HEK293 (cell line): Measurements from ENCODE around the gene CATSPERZ.
"Not testable (repeated sequence)": the region's sequence is repeated elsewhere in the genome, so short reads cannot be mapped to it uniquely, and the experiment has no call there.

Source experiments
- CTCF ChIA-PET: fragments of 350-600 bp; formaldehyde crosslinking; extraction: SDS; loops from one replicate; lab custom pipeline; 2021; ENCODE audit warnings: antibody characterized with exemption; lab: Yijun Ruan, JAX
- POLR2A ChIA-PET: fragments of 300-600 bp; formaldehyde crosslinking; extraction: SDS; loops from one replicate; lab custom pipeline; 2020; ENCODE audit warnings: antibody characterized with exemption, inconsistent platforms; lab: Yijun Ruan, JAX
- H3K27ac ChIP-seq: fragments of 200-500 bp; sonication (Bioruptor generic); 2 replicates; pipeline ENCODE4 v1.5.1; 2014; ENCODE audit warnings: low read depth, low read length, control low read depth, inconsistent platforms; ENCODE audit errors: extremely low read depth
- H3K36me3 ChIP-seq, 2 experiments: fragments of 200-500 bp in 1 of 2; sonication (Bioruptor generic) in 1 of 2; 1 replicate in 1 of 2; 2 replicates in 1 of 2; pipeline ENCODE4 v1.5.1; 2014 to 2017; ENCODE audit warnings: inconsistent platforms in 2 of 2, low read length in 2 of 2; ENCODE audit not compliant: control insufficient read depth in 2 of 2, insufficient read depth in 1 of 2
- H3K4me1 ChIP-seq: fragments of 200-500 bp; sonication (Bioruptor generic); 2 replicates; pipeline ENCODE4 v1.5.1; 2014; ENCODE audit warnings: mild to moderate bottlenecking, low read length, inconsistent platforms; ENCODE audit not compliant: control insufficient read depth, insufficient read depth
- H3K4me3 ChIP-seq: 2 replicates; pipeline ENCODE4 v1.5.1; 2011; ENCODE audit warnings: low read depth, mild to moderate bottlenecking, control low read depth, low read length, moderate library complexity
- H3K9me3 ChIP-seq: fragments of 200-500 bp; sonication (Bioruptor generic); 2 replicates; pipeline ENCODE4 v1.5.1; 2014; ENCODE audit warnings: low read depth, low read length, inconsistent platforms; ENCODE audit not compliant: control insufficient read depth, insufficient read depth
- BCL11A ChIP-seq: fragments of 450-650 bp; formaldehyde crosslinking; IDR thresholded peaks from 2 replicates; pipeline ENCODE4 v1.5.1; 2016; ENCODE audit warnings: low read depth, missing biosample characterization, missing genetic modification characterization
- GFI1B ChIP-seq: fragments of 450-650 bp; formaldehyde crosslinking; IDR thresholded peaks from 2 replicates; pipeline ENCODE4 v1.5.1; 2016; ENCODE audit warnings: missing biosample characterization, missing genetic modification characterization
- KLF1 ChIP-seq: fragments of 450-650 bp; formaldehyde crosslinking; IDR thresholded peaks from 2 replicates; pipeline ENCODE4 v1.5.1; 2016; ENCODE audit warnings: missing biosample characterization, missing genetic modification characterization
- KLF9 ChIP-seq: fragments of 450-650 bp; formaldehyde crosslinking; IDR thresholded peaks from 2 replicates; pipeline ENCODE4 v1.5.1; 2016; ENCODE audit warnings: missing biosample characterization, missing genetic modification characterization, low read depth
- SETDB1 ChIP-seq: IDR thresholded peaks from one replicate; pipeline ENCODE4 v1.6.1; 2017; ENCODE audit warnings: mild to moderate bottlenecking, low read length, moderate library complexity, mixed read lengths; ENCODE audit not compliant: insufficient read length
- SP3 ChIP-seq: fragments of 450-650 bp; formaldehyde crosslinking; IDR thresholded peaks from 2 replicates; pipeline ENCODE4 v1.5.1; 2016; ENCODE audit warnings: missing biosample characterization, missing genetic modification characterization
- ZBTB7A ChIP-seq: fragments of 450-650 bp; formaldehyde crosslinking; IDR thresholded peaks from 2 replicates; pipeline ENCODE4 v1.5.1; 2016; ENCODE audit warnings: low read depth, missing biosample characterization, missing genetic modification characterization
- ZFP37 ChIP-seq: fragments of 450-650 bp; formaldehyde crosslinking; IDR thresholded peaks from 2 replicates; pipeline ENCODE4 v1.5.1; 2016; ENCODE audit warnings: missing biosample characterization, missing genetic modification characterization
- ZIC2 ChIP-seq: fragments of 450-650 bp; formaldehyde crosslinking; IDR thresholded peaks from 2 replicates; pipeline ENCODE4 v1.5.1; 2016; ENCODE audit warnings: missing biosample characterization, missing genetic modification characterization
- ZNF175 ChIP-seq: fragments of 450-650 bp; formaldehyde crosslinking; IDR thresholded peaks from 2 replicates; pipeline ENCODE4 v1.5.1; 2016; ENCODE audit warnings: missing biosample characterization, missing genetic modification characterization
- ZNF221 ChIP-seq: fragments of 450-650 bp; formaldehyde crosslinking; IDR thresholded peaks from 2 replicates; pipeline ENCODE4 v1.5.1; 2017; ENCODE audit warnings: missing biosample characterization, missing genetic modification characterization, borderline replicate concordance
- ZNF239 ChIP-seq: fragments of 450-650 bp; formaldehyde crosslinking; IDR thresholded peaks from 2 replicates; pipeline ENCODE4 v1.5.1; 2016; ENCODE audit warnings: missing biosample characterization, missing genetic modification characterization
- ZNF335 ChIP-seq: fragments of 450-650 bp; formaldehyde crosslinking; conservative IDR thresholded peaks from 2 replicates; pipeline ENCODE4 v1.5.1; 2016; ENCODE audit warnings: missing biosample characterization, missing genetic modification characterization
- ZNF341 ChIP-seq: fragments of 450-650 bp; formaldehyde crosslinking; IDR thresholded peaks from 2 replicates; pipeline ENCODE4; 2016; ENCODE audit warnings: low read depth, missing biosample characterization, missing genetic modification characterization
- ZNF366 ChIP-seq: fragments of 450-650 bp; formaldehyde crosslinking; conservative IDR thresholded peaks from 2 replicates; pipeline ENCODE4 v1.5.1; 2016; ENCODE audit warnings: missing biosample characterization, missing genetic modification characterization
- ZNF510 ChIP-seq: fragments of 450-650 bp; formaldehyde crosslinking; IDR thresholded peaks from 2 replicates; pipeline ENCODE4 v1.5.1; 2018; ENCODE audit warnings: mild to moderate bottlenecking, missing genetic modification characterization, missing biosample characterization; ENCODE audit not compliant: insufficient replicate concordance
- ZNF747 ChIP-seq: fragments of 450-650 bp; formaldehyde crosslinking; IDR thresholded peaks from 2 replicates; pipeline ENCODE4 v1.5.1; 2016; ENCODE audit warnings: missing biosample characterization, missing genetic modification characterization
- ZNF768 ChIP-seq: fragments of 450-650 bp; formaldehyde crosslinking; IDR thresholded peaks from 2 replicates; pipeline ENCODE4 v1.5.1; 2018; ENCODE audit warnings: missing biosample characterization, mild to moderate bottlenecking, missing genetic modification characterization
- TF ChIP-seq, protein P1 (sequence below): fragments of 450-650 bp; formaldehyde crosslinking; IDR thresholded peaks from 2 replicates; pipeline ENCODE4 v1.5.1; 2016; ENCODE audit warnings: missing biosample characterization, missing genetic modification characterization
- TF ChIP-seq, protein P2 (sequence below): fragments of 450-650 bp; formaldehyde crosslinking; IDR thresholded peaks from 2 replicates; pipeline ENCODE4 v1.5.1; 2016; ENCODE audit warnings: missing biosample characterization, missing genetic modification characterization
- TF ChIP-seq, protein P3 (sequence below): fragments of 450-650 bp; formaldehyde crosslinking; IDR thresholded peaks from 2 replicates; pipeline ENCODE4 v1.5.1; 2016; ENCODE audit warnings: missing biosample characterization, missing genetic modification characterization
- TF ChIP-seq, protein P4 (sequence below): sonication (generic); formaldehyde crosslinking; IDR thresholded peaks from 2 replicates; pipeline ENCODE4 v1.8.1; 2022; ENCODE audit warnings: mild to moderate bottlenecking, moderate library complexity, missing genetic modification reagents

The CATSPERZ gene

DNA sequence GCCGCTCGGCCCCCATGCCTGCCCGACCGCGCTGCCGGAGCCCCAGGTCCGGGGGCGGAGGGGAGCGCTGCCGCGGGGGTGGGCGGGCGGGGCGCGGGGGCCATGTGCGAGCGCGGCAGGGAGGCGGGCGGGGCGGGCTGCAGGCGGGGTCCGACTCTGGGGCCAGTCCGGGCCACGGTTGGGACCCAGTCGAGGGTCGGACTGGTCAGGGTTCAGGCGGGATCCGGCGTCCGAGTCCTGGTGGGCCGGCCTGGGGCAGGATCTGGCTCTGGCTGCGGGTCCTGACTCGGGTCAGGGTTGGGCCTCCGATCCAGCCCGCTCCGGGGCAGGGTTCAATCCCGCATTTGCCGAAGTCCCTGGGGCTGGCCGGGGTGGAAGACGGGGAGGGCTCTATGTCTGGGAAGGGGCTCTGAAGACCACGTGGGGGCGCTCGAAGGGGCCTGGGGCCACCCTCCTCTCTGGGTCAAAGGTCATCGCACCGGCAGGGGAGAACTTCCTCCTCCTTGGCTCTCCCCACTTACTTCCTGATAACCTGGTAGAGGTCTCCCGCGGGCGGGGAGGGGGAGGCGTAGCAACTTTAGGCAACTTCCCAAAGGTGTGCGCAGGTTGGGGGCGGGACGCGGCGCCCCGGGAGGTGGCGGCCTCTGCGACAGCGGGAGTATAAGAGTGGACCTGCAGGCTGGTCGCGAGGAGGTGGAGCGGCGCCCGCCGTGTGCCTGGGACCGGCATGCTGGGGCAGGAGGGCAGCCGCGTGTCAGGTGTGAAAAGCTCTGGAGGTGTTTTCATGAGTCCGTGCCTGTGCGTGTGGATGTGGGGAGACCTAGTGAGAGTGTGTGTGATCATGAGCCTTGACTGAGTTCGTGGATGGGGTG, 5.8 kb downstream of the CATSPERZ start (continued):
- TF ChIP-seq KLF1 (tag by site-specific recombination) (no peak), SETDB1 (no peak), KLF9 (tag by site-specific recombination) (peak; percentile 34; the same call in 1 of the 2 replicates), ZNF221 (no peak), ZBTB7A (tag by site-specific recombination) (no peak), ZNF510 (tag by site-specific recombination) (no peak), ZNF366 (0 out of 2 replicates have a peak, but pooled peaks have one; percentile 9), BCL11A (peak; percentile 71), SP3 (peak; percentile 72), ZNF335 (peak; percentile 70), ZNF747 (no peak)
- TF ChIP-seq, protein P1, sequence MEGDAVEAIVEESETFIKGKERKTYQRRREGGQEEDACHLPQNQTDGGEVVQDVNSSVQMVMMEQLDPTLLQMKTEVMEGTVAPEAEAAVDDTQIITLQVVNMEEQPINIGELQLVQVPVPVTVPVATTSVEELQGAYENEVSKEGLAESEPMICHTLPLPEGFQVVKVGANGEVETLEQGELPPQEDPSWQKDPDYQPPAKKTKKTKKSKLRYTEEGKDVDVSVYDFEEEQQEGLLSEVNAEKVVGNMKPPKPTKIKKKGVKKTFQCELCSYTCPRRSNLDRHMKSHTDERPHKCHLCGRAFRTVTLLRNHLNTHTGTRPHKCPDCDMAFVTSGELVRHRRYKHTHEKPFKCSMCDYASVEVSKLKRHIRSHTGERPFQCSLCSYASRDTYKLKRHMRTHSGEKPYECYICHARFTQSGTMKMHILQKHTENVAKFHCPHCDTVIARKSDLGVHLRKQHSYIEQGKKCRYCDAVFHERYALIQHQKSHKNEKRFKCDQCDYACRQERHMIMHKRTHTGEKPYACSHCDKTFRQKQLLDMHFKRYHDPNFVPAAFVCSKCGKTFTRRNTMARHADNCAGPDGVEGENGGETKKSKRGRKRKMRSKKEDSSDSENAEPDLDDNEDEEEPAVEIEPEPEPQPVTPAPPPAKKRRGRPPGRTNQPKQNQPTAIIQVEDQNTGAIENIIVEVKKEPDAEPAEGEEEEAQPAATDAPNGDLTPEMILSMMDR (tag by site-specific recombination): peak; percentile 64
- TF ChIP-seq, protein P2, sequence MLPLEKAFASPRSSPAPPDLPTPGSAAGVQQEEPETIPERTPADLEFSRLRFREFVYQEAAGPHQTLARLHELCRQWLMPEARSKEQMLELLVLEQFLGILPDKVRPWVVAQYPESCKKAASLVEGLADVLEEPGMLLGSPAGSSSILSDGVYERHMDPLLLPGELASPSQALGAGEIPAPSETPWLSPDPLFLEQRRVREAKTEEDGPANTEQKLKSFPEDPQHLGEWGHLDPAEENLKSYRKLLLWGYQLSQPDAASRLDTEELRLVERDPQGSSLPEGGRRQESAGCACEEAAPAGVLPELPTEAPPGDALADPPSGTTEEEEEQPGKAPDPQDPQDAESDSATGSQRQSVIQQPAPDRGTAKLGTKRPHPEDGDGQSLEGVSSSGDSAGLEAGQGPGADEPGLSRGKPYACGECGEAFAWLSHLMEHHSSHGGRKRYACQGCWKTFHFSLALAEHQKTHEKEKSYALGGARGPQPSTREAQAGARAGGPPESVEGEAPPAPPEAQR (tag by site-specific recombination): no peak

DNA sequence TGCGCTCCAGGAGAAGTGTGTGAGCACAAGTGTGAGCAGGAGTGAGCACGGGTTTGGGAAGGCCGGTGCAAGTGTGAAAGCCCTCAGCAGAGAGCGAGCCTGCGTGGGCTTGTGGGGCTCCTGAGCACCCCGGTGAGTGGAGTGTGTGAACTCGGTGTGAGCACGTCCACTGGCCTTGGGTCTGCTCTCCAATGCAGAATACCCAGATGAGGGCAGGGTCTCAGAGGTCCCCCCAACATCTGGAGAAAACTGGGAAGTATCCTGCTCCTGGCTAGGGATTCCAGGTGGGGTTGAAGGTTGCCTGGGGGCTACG, 6.4 kb downstream of the CATSPERZ start:
- ChIA-PET POLR2A (interaction anchor here (3.5 kb wide), 1 partner anchor 11 kb away, joined by 43 read pairs; the partner anchor contains the start of genes PRDX5 and TRMT112), CTCF (interaction anchor here (0.6 to 0.8 kb wide), 3 partner anchors 49 to 301 kb away, joined by 3 to 7 read pairs (median 3); no protein-coding TSS in a partner anchor)
- no peak for TF ChIP-seq GFI1B (tag by site-specific recombination)
- TF ChIP-seq, protein P3, sequence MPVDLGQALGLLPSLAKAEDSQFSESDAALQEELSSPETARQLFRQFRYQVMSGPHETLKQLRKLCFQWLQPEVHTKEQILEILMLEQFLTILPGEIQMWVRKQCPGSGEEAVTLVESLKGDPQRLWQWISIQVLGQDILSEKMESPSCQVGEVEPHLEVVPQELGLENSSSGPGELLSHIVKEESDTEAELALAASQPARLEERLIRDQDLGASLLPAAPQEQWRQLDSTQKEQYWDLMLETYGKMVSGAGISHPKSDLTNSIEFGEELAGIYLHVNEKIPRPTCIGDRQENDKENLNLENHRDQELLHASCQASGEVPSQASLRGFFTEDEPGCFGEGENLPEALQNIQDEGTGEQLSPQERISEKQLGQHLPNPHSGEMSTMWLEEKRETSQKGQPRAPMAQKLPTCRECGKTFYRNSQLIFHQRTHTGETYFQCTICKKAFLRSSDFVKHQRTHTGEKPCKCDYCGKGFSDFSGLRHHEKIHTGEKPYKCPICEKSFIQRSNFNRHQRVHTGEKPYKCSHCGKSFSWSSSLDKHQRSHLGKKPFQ: peak; percentile 99

DNA sequence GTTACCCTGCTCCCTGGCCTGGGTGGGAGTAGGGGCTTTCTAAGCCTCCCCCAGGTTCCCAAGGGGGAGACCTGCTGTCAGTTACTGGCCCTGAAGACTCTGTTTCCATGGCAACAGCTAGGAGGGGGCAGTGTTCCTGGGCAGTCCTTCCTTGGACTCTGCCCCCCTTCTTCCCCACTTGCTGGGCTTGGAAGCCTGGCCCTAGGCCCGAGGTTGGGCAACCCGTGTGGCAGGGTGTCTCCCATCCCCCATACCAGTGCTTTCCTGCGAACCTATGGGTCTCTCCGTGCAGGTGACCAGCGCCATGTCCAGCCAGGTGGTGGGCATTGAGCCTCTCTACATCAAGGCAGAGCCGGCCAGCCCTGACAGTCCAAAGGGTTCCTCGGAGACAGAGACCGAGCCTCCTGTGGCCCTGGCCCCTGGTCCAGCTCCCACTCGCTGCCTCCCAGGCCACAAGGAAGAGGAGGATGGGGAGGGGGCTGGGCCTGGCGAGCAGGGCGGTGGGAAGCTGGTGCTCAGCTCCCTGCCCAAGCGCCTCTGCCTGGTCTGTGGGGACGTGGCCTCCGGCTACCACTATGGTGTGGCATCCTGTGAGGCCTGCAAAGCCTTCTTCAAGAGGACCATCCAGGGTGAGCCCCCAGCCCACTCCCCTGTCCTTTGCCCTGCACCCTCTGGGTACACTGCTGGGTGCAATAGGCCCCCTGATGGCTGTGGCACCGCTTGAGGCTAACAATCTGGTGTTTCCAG, 6.9 kb downstream of the CATSPERZ start:
- CTCF ChIA-PET: interaction anchor here (0.6 to 1.6 kb wide), 7 partner anchors 48 to 459 kb away, joined by 3 to 9 read pairs (median 3); no protein-coding TSS in a partner anchor
- H3K36me3 ChIP-seq: peaks cover 0 to 5% of the 10 kb centered on the region in 2 experiments; a peak in 1 of 3 replicates
- H3K9me3 ChIP-seq: no peaks in the 10 kb centered on the region
- peak overlapping the region; percentile 62; the same call in 1 of the 2 replicates for H3K4me3 ChIP-seq
- POLR2A ChIA-PET: interaction anchor here (3.5 kb wide), 1 partner anchor 11 kb away, joined by 43 read pairs; the partner anchor contains the start of genes PRDX5 and TRMT112
- TF ChIP-seq ZNF768 (tag by site-specific recombination) (no peak), ZFP37 (tag by site-specific recombination) (no peak), ZNF341 (tag by site-specific recombination) (0 out of 2 replicates have a peak, but pooled peaks have one; percentile 27), ZNF239 (tag by site-specific recombination) (no peak), ZIC2 (tag by site-specific recombination) (peak; percentile 52), ZNF175 (tag by site-specific recombination) (no peak), ZNF747 (no peak)
- TF ChIP-seq, protein P4, sequence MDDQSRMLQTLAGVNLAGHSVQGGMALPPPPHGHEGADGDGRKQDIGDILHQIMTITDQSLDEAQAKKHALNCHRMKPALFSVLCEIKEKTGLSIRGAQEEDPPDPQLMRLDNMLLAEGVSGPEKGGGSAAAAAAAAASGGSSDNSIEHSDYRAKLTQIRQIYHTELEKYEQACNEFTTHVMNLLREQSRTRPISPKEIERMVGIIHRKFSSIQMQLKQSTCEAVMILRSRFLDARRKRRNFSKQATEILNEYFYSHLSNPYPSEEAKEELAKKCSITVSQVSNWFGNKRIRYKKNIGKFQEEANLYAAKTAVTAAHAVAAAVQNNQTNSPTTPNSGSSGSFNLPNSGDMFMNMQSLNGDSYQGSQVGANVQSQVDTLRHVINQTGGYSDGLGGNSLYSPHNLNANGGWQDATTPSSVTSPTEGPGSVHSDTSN: no peak
- no peak overlapping the region for H3K27ac ChIP-seq
- no peaks in the 10 kb centered on the region for H3K4me1 ChIP-seq

More for the DNA sequence above, 6.4 kb downstream of the CATSPERZ start:
- H3K27ac ChIP-seq: peak overlapping the region; percentile 59; the same call in 1 of the 2 replicates
- H3K4me3 ChIP-seq: peak overlapping the region; percentile 62
- no peaks in the 10 kb centered on the region for H3K9me3 ChIP-seq
- H3K36me3 ChIP-seq: peaks cover 0 to 5% of the 10 kb centered on the region in 2 experiments; a peak in 1 of 3 replicates
- no peaks in the 10 kb centered on the region for H3K4me1 ChIP-seq

DNA sequence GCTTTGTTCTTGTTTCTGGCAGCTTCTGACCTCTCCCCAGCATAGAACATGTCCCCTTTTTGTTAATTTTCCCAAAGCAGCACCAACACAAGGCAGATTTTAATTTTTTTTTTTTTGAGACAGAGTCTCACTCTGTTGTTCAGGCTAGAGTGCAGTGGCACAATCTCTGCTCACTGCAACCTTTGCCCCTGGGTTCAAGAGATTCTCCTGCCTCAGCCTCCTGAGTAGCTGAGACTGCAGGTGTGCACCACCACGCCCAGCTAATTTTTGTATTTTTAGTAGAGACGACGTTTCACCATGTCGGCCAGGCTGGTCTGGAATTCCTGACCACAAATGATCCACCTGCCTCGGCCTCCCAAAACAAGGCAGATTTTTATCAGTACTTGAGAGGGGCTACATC, 7.6 kb downstream of the CATSPERZ start:
- H3K27ac ChIP-seq, H3K36me3 ChIP-seq, H3K4me1 ChIP-seq, H3K4me3 ChIP-seq, POLR2A ChIA-PET, H3K9me3 ChIP-seq: not testable (repeated sequence)
- CTCF ChIA-PET: interaction anchor here (0.6 to 1.6 kb wide), 4 partner anchors 47 to 458 kb away, joined by 3 to 9 read pairs (median 4); no protein-coding TSS in a partner anchor
